Testis (tissue), 2 donors: ENCODE data around the gene TFDP2.

Source experiments
- CTCF ChIP-seq, 3 experiments: fragments of 450-650 bp in 2 of 3; fragments of 200-600 bp in 1 of 3; sonication (generic) in 1 of 3; IDR thresholded peaks; one replicate each; pipeline ENCODE4 v1.5.1; 2016 to 2019; ENCODE audit warnings: antibody characterized with exemption in 3 of 3, mild to moderate bottlenecking in 2 of 3, moderate library complexity in 1 of 3
- POLR2A ChIP-seq: fragments of 450-650 bp; IDR thresholded peaks from one replicate; pipeline ENCODE4 v1.6.1; 2017; ENCODE audit warnings: antibody characterized with exemption, mild to moderate bottlenecking, moderate library complexity

- TF ChIP-seq CTCF (IDR thresholded peaks at IDR 0.05) (no peak), POLR2A (no peak)
Observed at GRCh38 chr3:142150271-142150670, 927 bp upstream of the TFDP2 start.
